Neural progenitor cell (in vitro differentiated cells): Measurements from ENCODE around the gene PTTG1IP.

Source experiments
- CTCF ChIP-seq: fragments of 200-600 bp; sonication (generic); IDR thresholded peaks from 2 replicates; pipeline ENCODE4 v1.5.1; 2017; ENCODE audit warnings: antibody characterized with exemption, mild to moderate bottlenecking
- EZH2phosphoT487 ChIP-seq: fragments of 200-600 bp; sonication (generic); IDR thresholded peaks from 2 replicates; pipeline ENCODE4 v1.6.1; 2017; ENCODE audit warnings: antibody characterized with exemption

GRCh38 chr21:44912158-44912473 is 38.6 kb upstream of the PTTG1IP start:
- TF ChIP-seq CTCF (no peak), EZH2phosphoT487 (no peak)
